Activated CD4-positive, CD25-positive, alpha-beta regulatory T cell treated with anti-CD3 and anti-CD28 coated beads, Interleukin-2, amount 50 U/mL, for 24 hours (primary cell): ENCODE measurements around the gene SLC16A10.
"Not testable (repeated sequence)": the region's sequence is repeated elsewhere in the genome, so short reads cannot be mapped to it uniquely, and the experiment has no call there.

Experiments
- ATAC-seq, 2 donors: fragments of 150-1000 bp; cut with Tn5 transposase; one replicate each; pipeline ENCODE4 v1.10.0; 2021; ENCODE audit warnings: mild to moderate bottlenecking in 1 of 2, moderate library complexity in 1 of 2

The SLC16A10 gene

DNA sequence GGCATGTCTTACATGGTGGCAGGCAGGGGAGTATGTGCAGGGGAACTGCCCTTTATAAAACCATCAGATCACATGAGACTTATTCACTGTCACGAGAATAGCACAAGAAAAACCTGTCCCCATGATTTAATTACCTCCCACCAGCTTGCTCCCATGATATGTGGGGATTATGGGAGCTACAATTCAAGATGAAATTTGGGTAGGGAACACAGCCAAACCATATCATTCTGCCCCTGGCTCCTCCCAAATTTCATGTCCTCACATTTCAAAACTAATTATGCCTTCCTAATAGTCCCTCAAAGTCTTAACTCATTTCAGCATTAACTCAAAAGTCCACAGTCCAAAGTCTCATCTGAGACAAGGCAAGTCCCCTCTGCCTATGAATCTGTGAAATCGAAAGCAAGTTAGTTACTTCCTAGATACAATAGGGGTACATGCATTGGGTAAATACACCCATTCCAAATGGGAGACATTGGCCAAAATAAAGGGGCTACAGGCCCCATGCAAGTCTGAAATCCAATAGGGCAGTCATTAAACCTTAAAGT lies 102.4 kb downstream of the SLC16A10 start:
- not testable (repeated sequence) for ATAC-seq

DNA sequence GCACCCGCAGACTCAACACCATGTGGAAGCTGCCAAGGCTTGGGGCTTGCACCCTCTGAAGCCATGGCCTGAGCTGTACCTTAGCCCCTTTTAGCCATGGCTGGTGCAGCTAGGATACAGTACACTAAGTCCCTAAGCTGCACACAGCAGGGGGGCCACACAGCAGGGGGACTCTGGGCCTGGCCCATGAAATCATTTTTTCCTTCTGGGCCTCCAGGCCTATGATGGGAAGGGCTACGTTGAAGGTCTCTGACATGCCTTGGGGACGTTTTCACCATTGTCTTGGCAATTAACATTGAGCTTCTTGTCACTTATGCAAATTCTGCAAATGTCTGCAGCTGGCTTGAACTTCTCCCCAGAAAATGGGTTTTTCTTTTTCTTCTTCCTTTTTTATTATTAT lies 103.3 kb downstream of the SLC16A10 start:
- no peak for ATAC-seq

DNA sequence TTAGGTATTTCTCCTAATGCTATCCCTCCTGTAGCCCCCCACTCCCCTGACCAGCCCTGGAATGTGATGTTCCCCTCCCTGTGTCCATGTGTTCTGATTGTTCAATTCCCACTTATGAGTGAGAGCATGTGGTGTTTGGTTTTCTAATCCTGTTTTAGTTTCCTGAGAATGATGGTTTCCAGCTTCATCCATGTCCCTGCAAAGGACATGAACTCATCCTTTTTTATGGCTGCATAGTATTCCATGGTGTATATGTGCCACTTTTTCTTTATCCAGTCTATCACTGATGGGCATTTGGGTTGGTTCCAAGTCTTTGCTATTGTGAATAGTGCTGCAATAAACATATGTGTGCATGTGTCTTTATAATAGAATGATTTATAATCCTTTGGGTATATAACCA lies 103.8 kb downstream of the SLC16A10 start:
- not testable (repeated sequence) for ATAC-seq

GRCh38 chr6:111192911-111193555 lies 105.7 kb downstream of the SLC16A10 start:
- ATAC-seq, result no peak

GRCh38 chr6:111195656-111196055 lies 108.4 kb downstream of the SLC16A10 start:
- ATAC-seq, result no peak

GRCh38 chr6:111198841-111199240 lies 111.5 kb downstream of the SLC16A10 start:
- ATAC-seq, result no peak

GRCh38 chr6:111199935-111200334 lies 112.6 kb downstream of the SLC16A10 start:
- ATAC-seq, result no peak

- ATAC-seq, result no peak
Observed at GRCh38 chr6:111200350-111201243, 113.3 kb downstream of the SLC16A10 start.

GRCh38 chr6:111201244-111201554 lies 113.9 kb downstream of the SLC16A10 start:
- ATAC-seq, result peak in 1 of 2 donors; percentile 7

DNA sequence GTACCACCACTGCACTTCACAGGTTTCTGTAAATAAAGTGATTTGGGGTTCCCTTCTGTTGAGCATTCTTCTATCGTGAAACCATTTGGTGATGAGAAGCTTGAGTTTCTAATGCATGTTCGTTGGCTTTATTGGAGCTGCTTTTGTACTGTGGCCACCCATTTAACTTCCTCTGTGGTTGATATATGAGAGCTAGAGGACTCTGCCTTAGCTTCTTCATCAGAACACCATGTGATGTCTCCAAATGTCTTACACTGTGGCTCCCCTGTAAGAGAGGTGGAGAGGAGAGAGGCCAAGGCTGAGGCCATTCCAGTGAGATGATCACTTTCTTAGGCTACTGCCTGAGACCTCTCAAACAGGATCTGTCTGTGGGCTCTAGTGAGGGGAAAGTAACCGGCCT lies 114.5 kb downstream of the SLC16A10 start:
- ATAC-seq, result no peak

- not testable (repeated sequence) for ATAC-seq
Observed at GRCh38 chr6:111203539-111203938, 116.2 kb downstream of the SLC16A10 start.

- ATAC-seq, result no peak
Observed at GRCh38 chr6:111204305-111204704, 117.0 kb downstream of the SLC16A10 start.

GRCh38 chr6:111204881-111205280 lies 117.6 kb downstream of the SLC16A10 start:
- ATAC-seq, result no peak

DNA sequence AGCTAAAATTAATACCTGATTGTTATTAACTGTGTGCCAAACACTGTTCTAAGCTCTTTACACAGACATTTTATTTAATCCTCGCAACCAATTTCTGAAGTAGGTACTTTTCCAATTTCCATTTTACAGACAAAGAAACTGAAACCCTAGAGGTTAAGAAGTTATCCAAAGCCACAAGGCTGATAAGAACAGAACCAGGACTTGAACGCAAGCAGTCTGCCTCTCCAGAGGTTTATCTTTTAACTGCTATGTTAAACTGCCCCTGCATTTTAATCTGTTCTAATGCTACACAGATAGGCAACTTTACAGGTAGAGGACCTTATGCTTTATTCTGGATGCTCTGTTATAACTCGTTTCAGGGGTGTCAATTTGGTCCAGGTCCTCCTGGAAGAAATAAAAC lies 118.2 kb downstream of the SLC16A10 start:
- no peak for ATAC-seq

- no peak for ATAC-seq
Observed at GRCh38 chr6:111207141-111207858, 120.0 kb downstream of the SLC16A10 start.

GRCh38 chr6:111208933-111209332 lies 121.6 kb downstream of the SLC16A10 start:
- ATAC-seq, result no peak

- ATAC-seq, result peak; percentile 30 to 67
Observed at GRCh38 chr6:111210194-111210728, 123.0 kb downstream of the SLC16A10 start.

DNA sequence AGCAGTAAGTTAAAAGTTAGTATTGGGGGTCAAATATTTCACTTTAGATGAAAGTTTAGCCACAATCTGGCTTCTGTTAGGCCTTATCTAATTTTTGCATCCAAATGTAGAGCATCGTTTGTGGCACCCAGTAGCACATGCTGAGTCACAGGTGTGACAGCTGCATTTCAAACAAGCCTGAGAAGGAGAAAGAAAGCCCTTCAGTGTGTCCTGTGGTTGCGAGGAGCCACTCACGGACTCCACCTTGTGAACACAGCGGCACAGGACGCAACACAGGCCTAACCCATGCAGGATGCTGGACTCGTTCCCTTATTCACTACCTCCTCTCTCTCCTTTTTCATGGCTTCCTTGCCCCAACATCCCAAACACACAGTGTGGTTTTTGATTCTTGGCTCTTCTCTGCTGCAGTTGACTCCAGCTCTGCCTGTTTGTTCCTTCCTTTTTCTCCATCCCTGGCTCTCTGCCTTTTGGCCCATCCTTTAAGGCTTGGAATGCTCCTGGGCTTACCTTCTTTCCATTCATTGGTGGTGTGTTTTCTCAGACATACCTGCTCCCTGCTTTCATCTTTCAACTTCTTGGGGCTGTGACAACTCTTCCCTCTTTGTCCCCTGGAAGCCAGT lies 124.2 kb downstream of the SLC16A10 start:
- ATAC-seq, result no peak

DNA sequence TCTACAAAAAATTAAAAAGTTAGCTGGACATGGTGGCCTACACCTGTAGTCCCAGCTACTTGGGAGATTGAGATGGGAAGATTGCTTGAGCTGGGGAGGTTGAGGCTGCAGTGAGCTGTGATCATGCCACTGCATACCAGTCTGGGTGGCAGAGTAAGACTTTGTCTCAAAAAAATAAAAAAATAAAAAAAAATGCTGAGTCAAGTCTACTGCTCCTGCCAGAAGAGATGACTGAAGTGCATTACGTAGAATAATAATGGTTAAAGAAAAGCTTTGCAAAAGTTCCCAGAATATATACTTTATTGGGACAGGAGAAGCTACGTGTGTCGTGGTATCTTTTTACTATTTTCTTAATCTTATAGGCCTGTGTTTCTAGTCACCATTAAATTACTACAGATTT lies 125.3 kb downstream of the SLC16A10 start:
- ATAC-seq, result no peak

- ATAC-seq, result no peak
Observed at GRCh38 chr6:111215131-111215530, 127.8 kb downstream of the SLC16A10 start.

DNA sequence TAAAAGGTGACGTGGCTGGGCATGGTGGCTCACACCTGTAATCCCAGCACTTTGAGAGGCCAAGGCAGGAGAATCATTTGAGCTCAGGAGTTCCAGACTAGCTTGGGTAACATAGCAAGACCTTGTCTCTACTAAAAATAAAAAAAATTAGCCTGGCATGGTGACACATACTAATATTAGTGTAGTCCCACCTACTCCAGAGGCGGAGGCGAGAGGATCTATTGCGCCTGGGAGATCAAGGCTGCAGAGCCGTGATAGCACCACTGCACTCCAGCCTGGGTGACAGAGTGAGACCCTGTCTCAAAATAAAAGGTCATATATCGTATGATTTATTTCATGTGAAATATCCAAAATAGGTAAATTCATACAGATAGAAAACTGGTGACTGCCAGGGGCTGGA lies 132.5 kb downstream of the SLC16A10 start:
- no peak for ATAC-seq

GRCh38 chr6:111220383-111221031 lies 133.2 kb downstream of the SLC16A10 start:
- ATAC-seq, result no peak
